Endothelial cell of umbilical vein (primary cell): Measurements from ENCODE around the gene POGK. TPM values are rescaled to one million over a fixed set of nuclear protein-coding genes. Genes with fewer than 3 reads are reported as not detected.

Source experiments
- BruUV-seq: library from RNA; stranded (reverse); fragments of 400-500 nt; replicated peaks from 2 replicates; lab custom pipeline; 2021; lab: Mats Ljungman, UMichigan
- CTCF ChIA-PET: fragments of 300-600, 350-600 bp; sonication (Branson Sonifier 250); formaldehyde crosslinking; loops from one replicate; lab custom pipeline; 2021; ENCODE audit warnings: antibody characterized with exemption, inconsistent platforms; lab: Charles Lee
- POLR2A ChIA-PET: fragments of 300-600, 350-600 bp; sonication (Branson Sonifier 250); formaldehyde crosslinking; loops from one replicate; lab custom pipeline; 2021; ENCODE audit warnings: antibody characterized with exemption, inconsistent platforms; lab: Charles Lee
- DNase-seq: peaks from one replicate; pipeline ENCODE4 v3.0.0-alpha.2; 2011; ENCODE audit warnings: low read depth, low spot score
- FAIRE-seq: peaks from 2 replicates; lab custom pipeline; 2011; peaks lifted over from hg19 to GRCh38; lab: Jason Lieb, UNC
- H2AFZ ChIP-seq: 2 replicates; pipeline ENCODE4 v1.6.0; 2012; ENCODE audit warnings: low read depth, low read length, control low read depth, inconsistent platforms
- H3K27ac ChIP-seq: 2 replicates; pipeline ENCODE4 v1.5.1; 2011; ENCODE audit warnings: low read depth, mild to moderate bottlenecking, control low read depth, low read length, moderate library complexity; ENCODE audit not compliant: insufficient read depth
- H3K27me3 ChIP-seq, 2 experiments: 2 replicates each; pipeline versions ENCODE4 v1.6.0 to v1.6.1; 2011; ENCODE audit warnings: low read length in 2 of 2, mixed read lengths in 1 of 2; ENCODE audit not compliant: control insufficient read depth in 2 of 2, insufficient read depth in 2 of 2
- H3K36me3 ChIP-seq, 2 experiments: 2 replicates in 1 of 2; 3 replicates in 1 of 2; pipeline ENCODE4 v1.5.1; 2011; ENCODE audit warnings: low read length in 2 of 2, mild to moderate bottlenecking in 1 of 2, moderate library complexity in 1 of 2; ENCODE audit not compliant: control insufficient read depth in 2 of 2, insufficient read depth in 2 of 2; ENCODE audit errors: extremely low read depth in 1 of 2
- H3K4me1 ChIP-seq: 3 replicates; pipeline ENCODE4 v1.5.1; 2011; ENCODE audit warnings: mild to moderate bottlenecking, low read length; ENCODE audit not compliant: control insufficient read depth, insufficient read depth; ENCODE audit errors: extremely low read depth
- H3K4me2 ChIP-seq: 2 replicates; pipeline ENCODE4 v1.6.1; 2011; ENCODE audit warnings: low read length, control low read depth, mixed read lengths; ENCODE audit not compliant: insufficient read depth
- H3K4me3 ChIP-seq, 3 experiments: fragments of 200-600 bp in 1 of 3; sonication (generic), shearing (Covaris generic) in 1 of 3; replicated peaks in 1 of 3; 2 replicates each; pipeline ENCODE4 v1.5.1; 2011 to 2016; ENCODE audit warnings: control low read depth in 3 of 3, low read length in 3 of 3, mild to moderate bottlenecking in 2 of 3, inconsistent platforms in 1 of 3, low read depth in 1 of 3, moderate library complexity in 1 of 3; ENCODE audit not compliant: insufficient read depth in 1 of 3
- H3K79me2 ChIP-seq: 2 replicates; pipeline ENCODE4 v1.6.0; 2012; ENCODE audit warnings: low read length, inconsistent platforms; ENCODE audit not compliant: control insufficient read depth, insufficient read depth
- H3K9ac ChIP-seq: replicated peaks from 2 replicates; pipeline ENCODE3; 2011; ENCODE audit warnings: low read length, control low read depth; ENCODE audit not compliant: insufficient read depth; ENCODE audit errors: extremely low read depth
- H3K9me1 ChIP-seq: replicated peaks from 3 replicates; pipeline ENCODE4 v1.6.0; 2011; ENCODE audit warnings: mild to moderate bottlenecking, low read length; ENCODE audit not compliant: control insufficient read depth, insufficient read depth; ENCODE audit errors: extremely low read depth
- H3K9me3 ChIP-seq: replicated peaks from 2 replicates; pipeline ENCODE4 v1.5.1; 2012; ENCODE audit warnings: low read length, inconsistent platforms; ENCODE audit not compliant: control insufficient read depth, insufficient read depth
- H4K20me1 ChIP-seq: replicated peaks from 2 replicates; pipeline ENCODE3; 2011; ENCODE audit warnings: mild to moderate bottlenecking, low read length; ENCODE audit not compliant: control insufficient read depth, insufficient read depth; ENCODE audit errors: extremely low read depth
- CTCF ChIP-seq, 2 donors: IDR thresholded peaks; 1 replicate in 1 of 2; 2 replicates in 1 of 2; pipeline ENCODE4 v1.5.1; 2011; ENCODE audit warnings: low read length in 2 of 2, mild to moderate bottlenecking in 2 of 2, moderate library complexity in 2 of 2, control low read depth in 1 of 2, inconsistent platforms in 1 of 2, low read depth in 1 of 2; ENCODE audit not compliant: insufficient read depth in 1 of 2; ENCODE audit errors: extremely low read depth in 1 of 2
- EZH2 ChIP-seq: IDR thresholded peaks from 2 replicates; pipeline ENCODE4 v1.6.1; 2012; ENCODE audit warnings: borderline replicate concordance, low read depth, mild to moderate bottlenecking, moderate library complexity, low read length, inconsistent platforms; ENCODE audit not compliant: severe bottlenecking
- FOS ChIP-seq: IDR thresholded peaks from 2 replicates; pipeline ENCODE4 v1.6.1; 2011; ENCODE audit warnings: mild to moderate bottlenecking, low read length, moderate library complexity, borderline replicate concordance; ENCODE audit not compliant: insufficient read depth
- GATA2 ChIP-seq: IDR thresholded peaks from 2 replicates; pipeline ENCODE4 v1.7.0; 2011; ENCODE audit warnings: low read depth, mild to moderate bottlenecking, moderate library complexity, mixed read lengths, low read length; ENCODE audit not compliant: insufficient read length, insufficient read depth
- JUN ChIP-seq: IDR thresholded peaks from 2 replicates; pipeline ENCODE4 v1.6.1; 2011; ENCODE audit warnings: borderline replicate concordance, low read depth; ENCODE audit not compliant: insufficient read length, insufficient read depth
- MAX ChIP-seq: IDR thresholded peaks from 2 replicates; pipeline ENCODE4 v1.6.1; 2011; ENCODE audit not compliant: insufficient read depth, insufficient read length
- MYC ChIP-seq: IDR thresholded peaks from one replicate; pipeline ENCODE4 v1.6.1; 2011; ENCODE audit warnings: mild to moderate bottlenecking, low read depth, low read length
- POLR2A ChIP-seq: IDR thresholded peaks from 2 replicates; pipeline ENCODE4 v1.6.1; 2012; ENCODE audit warnings: low read depth, mild to moderate bottlenecking, control low read depth, low read length
- POLR2AphosphoS5 ChIP-seq: IDR thresholded peaks from 2 replicates; pipeline ENCODE4 v1.6.1; 2012; ENCODE audit warnings: low read depth, mild to moderate bottlenecking, control low read depth, low read length, moderate library complexity; ENCODE audit not compliant: insufficient read depth
- dilution Hi-C: fragments of 300-500 bp; cut with MboI; formaldehyde crosslinking; loops from one replicate; pipeline ENCODE4 v1.15.0; 2019; ENCODE audit warnings: low sequenced_read_pairs; ENCODE audit not compliant: extremely low pct_ligation_motif_present
- intact Hi-C: fragments of 100-400 bp; cut with micrococcal nuclease; formaldehyde crosslinking; loops from one replicate; pipeline ENCODE4 v1.10.0; 2022
- polyA plus RNA-seq, 4 experiments: library from polyadenylated mRNA; depleted of rRNA in 3 of 4; stranded (reverse) in 3 of 4; unstranded in 1 of 4; fragments of >200 nt; gene quantifications; 2 replicates each; pipeline versions ENCODE4 v1.2.1 to v1.2.3, GENCODE V29; 2011 to 2012; ENCODE audit warnings: missing spikeins in 1 of 4
- total RNA-seq: library from RNA; stranded (reverse); gene quantifications from 2 replicates; pipeline ENCODE4 v1.2.3, GENCODE V29; 2021

The POGK gene
- total and polyA plus RNA-seq, 2 donors (not counting 3 experiments of a cell fraction or from before 2014, with no cell fraction given): 12.5 to 31.8 TPM

GRCh38 chr1:166905136-166905535 lies 65.9 kb downstream of the POGK start:
- H3K4me2 ChIP-seq: no peak overlapping the region
- no peaks in the 10 kb centered on the region for H3K9me3 ChIP-seq
- TF ChIP-seq GATA2: no peak
- no peak for TF ChIP-seq POLR2AphosphoS5
- TF ChIP-seq MYC: no peak
- no peak for TF ChIP-seq EZH2
- TF ChIP-seq CTCF (IDR thresholded peaks at IDR 0.05; ENCODE audit: extremely low read depth in 1 of 2, insufficient read depth in 1 of 2, low read depth in 1 of 2, low read length in 2 of 2): no peak
- no peak for TF ChIP-seq POLR2A
- TF ChIP-seq JUN: no peak
- TF ChIP-seq MAX: no peak
- no peak for TF ChIP-seq FOS
- H3K27ac ChIP-seq: no peak overlapping the region
- no peaks in the 10 kb centered on the region for H3K9me1 ChIP-seq
- FAIRE-seq (no peak), DNase-seq (no peak)
- dilution Hi-C loops: no loop called here
- no peak overlapping the region for H3K9ac ChIP-seq
- BruUV-seq: no TSS peak
- intact Hi-C loops: no loop called here
- no peaks in the 10 kb centered on the region for H3K4me1 ChIP-seq
- ChIA-PET POLR2A (no interaction called here), CTCF (interaction anchor here (13.5 kb wide), 1 partner anchor 155 kb away, joined by 509 read pairs; no protein-coding TSS in a partner anchor)
- no peaks in the 10 kb centered on the region for H3K27me3 ChIP-seq
- H2AFZ ChIP-seq: no peak overlapping the region
- no peaks in the 10 kb centered on the region for H3K36me3 ChIP-seq
- no peak overlapping the region for H3K4me3 ChIP-seq
- no peaks in the 10 kb centered on the region for H3K79me2 ChIP-seq
- no peaks in the 10 kb centered on the region for H4K20me1 ChIP-seq
